K562 (cell line): ENCODE data around the gene UGT1A9. TPM values are rescaled to one million over a fixed set of nuclear protein-coding genes. Genes with fewer than 3 reads are reported as not detected.

Experiments used
- BRD4 ChIP-seq: fragments of 200-600 bp; sonication (generic); IDR thresholded peaks from 2 replicates; pipeline ENCODE4 v1.6.1; 2017; ENCODE audit warnings: inconsistent platforms
- CTCF ChIP-seq, 3 experiments: IDR thresholded peaks in 2 of 3; conservative IDR thresholded peaks in 1 of 3; 2 replicates each; pipeline ENCODE4 v1.5.1; 2011 to 2012; ENCODE audit warnings: low read length in 3 of 3, mild to moderate bottlenecking in 3 of 3, control low read depth in 2 of 3, improper control_type of control experiment in 1 of 3, inconsistent platforms in 1 of 3, low read depth in 1 of 3, mixed read lengths in 1 of 3, moderate library complexity in 1 of 3; ENCODE audit not compliant: insufficient read depth in 2 of 3
- ID3 ChIP-seq, 2 experiments: fragments of 250-450 bp in 1 of 2; fragments of 450-650 bp in 1 of 2; sonication (Bioruptor Pico) in 1 of 2; IDR thresholded peaks; 2 replicates each; pipeline versions ENCODE4 v1.6.1 to v1.8.0; 2016 to 2021; ENCODE audit warnings: mild to moderate bottlenecking in 2 of 2, moderate library complexity in 2 of 2, missing compliant biosample characterization in 1 of 2, missing genetic modification characterization in 1 of 2
- KLF6 ChIP-seq: fragments of 250-450 bp; sonication (Bioruptor Pico); IDR thresholded peaks from 2 replicates; pipeline ENCODE4 v1.4.0; 2020; ENCODE audit warnings: mild to moderate bottlenecking, moderate library complexity, borderline replicate concordance
- MLLT1 ChIP-seq, 2 experiments: fragments of 450-650 bp; IDR thresholded peaks; 2 replicates each; pipeline ENCODE4 v1.6.1; 2016
- NCOA2 ChIP-seq, 2 experiments: fragments of 450-650 bp; IDR thresholded peaks; 2 replicates each; pipeline ENCODE4 v1.6.1; 2018; ENCODE audit warnings: mild to moderate bottlenecking in 2 of 2, moderate library complexity in 1 of 2; ENCODE audit not compliant: partially characterized antibody in 2 of 2
- PML ChIP-seq: IDR thresholded peaks from 2 replicates; pipeline ENCODE4 v1.6.1; 2012; ENCODE audit warnings: low read length, inconsistent platforms
- SRSF7 ChIP-seq: fragments of 200-400 bp; formaldehyde crosslinking; optimal IDR thresholded peaks from 2 replicates; pipeline ENCODE3; 2017; ENCODE audit warnings: mild to moderate bottlenecking, low read depth, low read length
- TRIM25 ChIP-seq: fragments of 450-650 bp; IDR thresholded peaks from 2 replicates; pipeline ENCODE4 v1.7.0; 2016; ENCODE audit warnings: borderline replicate concordance
- polyA plus RNA-seq, 8 experiments: library from polyadenylated mRNA; depleted of rRNA in 4 of 8; stranded (reverse) in 5 of 8; unstranded in 3 of 8; fragments of >200 nt; fragmentation: Nextera tagmentation in 2 of 8; fragmentation: Illumina TruSeq in 1 of 8; extraction: Ambion mirVana in 2 of 8; extraction: Trizol in 1 of 8; gene quantifications; 2 replicates each; pipeline versions ENCODE4 v1.2.1 to v1.2.3, GENCODE V29; 2011 to 2014; ENCODE audit warnings: inconsistent platforms in 1 of 8, missing spikeins in 1 of 8
- total RNA-seq, 7 experiments: library from RNA; depleted of rRNA in 6 of 7; stranded (reverse); fragments of >200 nt in 6 of 7; fragmentation: Illumina TruSeq in 2 of 7; extraction: Trizol in 2 of 7; gene quantifications; 2 replicates each; pipeline versions ENCODE4 v1.2.1 to v1.2.3, GENCODE V29; 2011 to 2021; ENCODE audit warnings: low replicate concordance in 1 of 7

The UGT1A9 gene
- total and polyA plus RNA-seq, 9 of the 15 experiments (the other 6 are each of a cell fraction or from before 2014, with no cell fraction given): 0.09 TPM; not detected in 8

- TF ChIP-seq ID3 (CRISPR knock-in tag; IDR thresholded peaks at IDR 0.05): no peak
- no peak for TF ChIP-seq ID3 (tag; IDR thresholded peaks at IDR 0.05)
- no peak for TF ChIP-seq NCOA2 (IDR thresholded peaks at IDR 0.05; ENCODE audit: partially characterized antibody in 2 of 2)
- TF ChIP-seq SRSF7: no peak
- TF ChIP-seq CTCF (IDR thresholded peaks at IDR 0.05 in 2 of 3, conservative IDR thresholded peaks at IDR 0.05 in 1 of 3; ENCODE audit: insufficient read depth in 2 of 3, low read depth in 1 of 3, low read length in 3 of 3): no peak
- no peak for TF ChIP-seq PML
- no peak for TF ChIP-seq TRIM25
- no peak for TF ChIP-seq BRD4
- TF ChIP-seq KLF6 (CRISPR knock-in tag): no peak
- no peak for TF ChIP-seq MLLT1 (IDR thresholded peaks at IDR 0.05)
Measured at GRCh38 chr2:233638836-233639235, 32.9 kb upstream of the UGT1A9 start (continued).
